Measurements from ENCODE around the gene CAB39L.

- TF ChIP-seq CTCF (IDR thresholded peaks at IDR 0.05; ENCODE audit: extremely low read depth in 1 of 2, insufficient read depth in 1 of 2, low read depth in 1 of 2, low read length in 2 of 2) (no peak), POLR2A (IDR thresholded peaks at IDR 0.05; ENCODE audit: low read depth, low read length) (no peak), FOS (IDR thresholded peaks at IDR 0.05; ENCODE audit: borderline replicate concordance, insufficient read depth, low read length) (no peak), MYC (IDR thresholded peaks at IDR 0.05; ENCODE audit: low read depth, low read length) (no peak), EZH2 (IDR thresholded peaks at IDR 0.05; ENCODE audit: borderline replicate concordance, low read depth, low read length, severe bottlenecking) (no peak), POLR2AphosphoS5 (IDR thresholded peaks at IDR 0.05; ENCODE audit: insufficient read depth, low read depth, low read length) (no peak), MAX (IDR thresholded peaks at IDR 0.05; ENCODE audit: insufficient read depth, insufficient read length) (no peak)
Measured at GRCh38 chr13:49466292-49466838, 22.5 kb upstream of the CAB39L start.

All from endothelial cell of umbilical vein (primary cell).